Activated CD8-positive, alpha-beta memory T cell treated with anti-CD3 and anti-CD28 coated beads for 1 hour (primary cell): Measurements from ENCODE around the gene HNRNPC.
"Not testable (repeated sequence)": the region's sequence is repeated elsewhere in the genome, so short reads cannot be mapped to it uniquely, and the experiment has no call there.

ENCODE experiments used
- DNase-seq, 2 donors: peaks; one replicate each; pipeline ENCODE4 v3.0.0-alpha.2; 2020; ENCODE audit warnings: low read depth in 1 of 2; ENCODE audit errors: extremely low read depth in 1 of 2

Gene HNRNPC

GRCh38 chr14:21194597-21194996, 74.6 kb downstream of the HNRNPC start:
- no peak for DNase-seq

GRCh38 chr14:21192875-21193535, 76.2 kb downstream of the HNRNPC start:
- no peak for DNase-seq

GRCh38 chr14:21192447-21192822, 76.8 kb downstream of the HNRNPC start:
- DNase-seq = no peak

- peak; percentile 25 to 47 for DNase-seq
Observed at GRCh38 chr14:21191809-21192446, 77.3 kb downstream of the HNRNPC start.

- DNase-seq = no peak
Observed at GRCh38 chr14:21191261-21191808, 77.9 kb downstream of the HNRNPC start.

- DNase-seq = no peak
Observed at GRCh38 chr14:21185491-21185890, 83.8 kb downstream of the HNRNPC start.

GRCh38 chr14:21184254-21184653, 85.0 kb downstream of the HNRNPC start:
- DNase-seq = no peak

- DNase-seq = no peak
Observed at GRCh38 chr14:21182166-21182565, 87.1 kb downstream of the HNRNPC start.

GRCh38 chr14:21171128-21171527, 98.1 kb downstream of the HNRNPC start:
- DNase-seq = no peak

GRCh38 chr14:21169573-21169972, 99.7 kb downstream of the HNRNPC start:
- DNase-seq = no peak

GRCh38 chr14:21168055-21168454, 101.2 kb downstream of the HNRNPC start:
- no peak for DNase-seq

- not testable (repeated sequence) for DNase-seq
Observed at GRCh38 chr14:21165670-21166069, 103.6 kb downstream of the HNRNPC start.

- DNase-seq = not testable (repeated sequence)
Observed at GRCh38 chr14:21165002-21165605, 104.1 kb downstream of the HNRNPC start.

- no peak for DNase-seq
Observed at GRCh38 chr14:21163871-21164291, 105.4 kb downstream of the HNRNPC start.

GRCh38 chr14:21162081-21162480, 107.2 kb downstream of the HNRNPC start:
- DNase-seq = no peak

GRCh38 chr14:21160061-21160610, 109.1 kb downstream of the HNRNPC start:
- DNase-seq = no peak
